Measurements from ENCODE around the gene GUCY2F. TPM values are rescaled to one million over a fixed set of nuclear protein-coding genes. Genes with fewer than 3 reads are reported as not detected.

Gene GUCY2F
- total RNA-seq, 1 experiment from 2014 or later = not detected

DNA sequence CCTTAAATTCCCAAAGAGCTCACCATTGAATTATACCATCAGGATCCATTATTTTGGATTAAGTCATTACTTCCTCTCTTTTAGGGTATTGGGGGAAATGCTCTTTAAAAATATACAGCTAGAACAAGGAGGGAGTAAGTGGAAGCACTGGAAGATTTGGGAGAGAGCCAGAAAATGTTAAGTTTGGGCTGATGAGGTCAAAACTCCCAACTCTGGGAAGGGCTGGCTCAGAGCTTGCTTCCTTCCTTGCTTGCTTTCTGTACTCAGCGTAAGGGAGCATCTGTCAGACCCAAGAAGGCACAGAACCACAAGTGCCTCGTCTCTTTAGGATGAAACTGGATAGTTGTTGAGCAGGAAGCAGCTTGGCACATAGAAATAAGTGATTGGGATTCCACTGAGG lies 138.2 kb downstream of the GUCY2F start:
- no peak for DNase-seq (ENCODE audit: low read depth)

DNA sequence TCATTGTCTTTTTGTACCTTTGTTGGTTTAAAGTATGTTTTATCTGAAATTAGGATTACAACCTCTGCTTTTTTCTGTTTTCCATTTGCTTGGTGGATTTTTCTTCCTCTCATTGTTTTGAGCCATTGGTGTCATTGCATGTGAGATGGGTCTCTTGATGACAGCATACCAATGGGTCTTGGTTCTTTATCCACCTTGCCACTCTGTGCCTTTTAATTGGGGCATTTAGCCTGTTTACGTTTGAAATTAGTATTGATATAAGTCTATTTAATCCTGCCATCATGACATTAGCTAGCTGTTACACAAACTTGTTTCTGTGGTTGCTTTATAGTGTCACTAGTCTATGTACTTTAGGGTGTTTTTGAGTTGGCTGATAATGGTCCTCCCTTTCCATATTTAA lies 145.7 kb downstream of the GUCY2F start:
- no peak for DNase-seq (ENCODE audit: low read depth)

DNA sequence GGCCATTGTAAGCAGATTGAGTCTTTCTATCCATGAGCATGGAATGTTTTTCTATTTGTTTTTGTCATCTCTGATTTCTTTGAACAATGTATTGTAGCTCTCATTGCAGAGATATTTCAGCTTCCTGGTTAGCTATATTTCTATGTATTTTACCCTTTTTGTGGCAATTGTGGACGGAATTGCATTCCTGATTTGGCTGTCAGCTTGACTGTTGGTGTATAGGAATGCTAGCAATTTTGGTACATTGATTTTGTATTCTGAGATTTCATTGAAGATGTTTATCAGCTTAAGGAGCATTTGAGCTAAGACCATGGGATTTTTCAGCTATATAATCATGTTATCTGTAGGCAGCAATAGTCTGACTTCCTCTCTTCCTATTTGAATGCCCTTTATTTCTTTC lies 154.6 kb downstream of the GUCY2F start:
- DNase-seq (ENCODE audit: low read depth) = no peak

Other genes starting within 250 kb of the GUCY2F start
- gene NXT2, start 54.8 kb upstream of the GUCY2F start, total RNA-seq (2014; rRNA removed; shearing (Covaris generic)) = 22.9 and 30.5 TPM in 2 replicates
- gene KCNE5, start 143.1 kb upstream of the GUCY2F start, total RNA-seq (2014; rRNA removed; shearing (Covaris generic)) = 0.86 TPM in 1 of 2 replicates, not detected in the other